ENCODE data around the gene AP3B1. TPM values are rescaled to one million over a fixed set of nuclear protein-coding genes. Genes with fewer than 3 reads are reported as not detected.
"Not testable (repeated sequence)": the region's sequence is repeated elsewhere in the genome, so short reads cannot be mapped to it uniquely, and the experiment has no call there.

AP3B1 gene
- total RNA-seq, 1 donor = 77.4 TPM

DNA sequence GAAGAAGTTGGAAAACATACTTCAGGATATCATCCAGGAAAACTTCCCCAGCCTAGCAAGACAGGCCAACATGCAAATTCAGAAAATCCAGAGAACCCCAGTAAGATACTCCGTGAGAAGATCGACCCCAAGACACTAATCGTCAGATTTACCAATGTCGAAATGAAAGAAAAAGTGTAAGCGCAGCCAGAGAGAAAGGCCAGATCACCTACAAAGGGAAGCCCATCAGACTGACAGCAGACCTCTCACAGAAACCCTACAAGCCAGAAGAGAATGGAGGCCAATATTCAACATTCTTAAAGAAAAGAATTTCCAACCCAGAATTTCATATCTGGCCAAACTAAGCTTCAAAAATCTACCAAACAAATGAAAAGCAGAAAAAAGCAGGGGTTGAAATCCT is 227.8 kb downstream of the AP3B1 start:
- H3K9me3 ChIP-seq (ENCODE audit: low read depth, low read length); H3K27me3 ChIP-seq (ENCODE audit: insufficient read depth, low read length); H3K27ac ChIP-seq (ENCODE audit: low read depth, low read length); H3K4me1 ChIP-seq (ENCODE audit: insufficient read depth, low read length); H3K4me2 ChIP-seq (ENCODE audit: insufficient read depth, low read length); H2AFZ ChIP-seq (ENCODE audit: low read length); H4K20me1 ChIP-seq (ENCODE audit: insufficient read depth, low read length); H3K4me3 ChIP-seq (ENCODE audit: insufficient read depth, low read length); H3K36me3 ChIP-seq (ENCODE audit: insufficient read depth, low read length); DNase-seq (ENCODE audit: insufficient read length, low spot score, missing footprints); H3K79me2 ChIP-seq (ENCODE audit: insufficient read depth, low read length): not testable (repeated sequence)

DNA sequence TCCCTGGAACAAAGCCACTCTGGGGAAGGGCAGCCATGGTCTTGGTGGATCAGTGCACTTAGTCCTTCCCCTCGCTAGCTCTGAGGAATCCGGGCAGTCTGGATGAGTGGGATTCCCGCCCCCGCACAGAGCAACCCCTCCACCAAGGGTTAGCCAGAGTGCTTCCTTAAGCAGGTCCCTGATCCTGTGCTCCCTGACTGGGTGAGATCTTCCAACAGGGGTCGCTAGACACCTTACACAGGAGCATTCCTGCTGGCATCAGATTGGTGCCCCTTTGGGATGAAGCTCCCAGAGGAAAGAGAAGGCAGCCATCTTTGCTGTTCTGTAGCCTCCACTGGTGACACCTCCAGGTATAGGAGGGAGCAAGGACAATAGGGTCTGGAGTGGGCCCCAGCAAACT is 228.8 kb downstream of the AP3B1 start:
- H2AFZ ChIP-seq (ENCODE audit: low read length) = no peak overlapping the region
- H3K79me2 ChIP-seq (ENCODE audit: insufficient read depth, low read length) = no peaks in the 10 kb centered on the region
- peaks cover 7% of the 10 kb centered on the region for H3K36me3 ChIP-seq (ENCODE audit: insufficient read depth, low read length)
- H3K27ac ChIP-seq (ENCODE audit: low read depth, low read length) = no peak overlapping the region
- H3K4me1 ChIP-seq (ENCODE audit: insufficient read depth, low read length) = peaks cover 3% of the 10 kb centered on the region
- no peak for DNase-seq (ENCODE audit: insufficient read length, low spot score, missing footprints)
- no peaks in the 10 kb centered on the region for H3K9me3 ChIP-seq (ENCODE audit: low read depth, low read length)
- H3K27me3 ChIP-seq (ENCODE audit: insufficient read depth, low read length) = no peaks in the 10 kb centered on the region
- no peaks in the 10 kb centered on the region for H4K20me1 ChIP-seq (ENCODE audit: insufficient read depth, low read length)
- TF ChIP-seq, protein P1, sequence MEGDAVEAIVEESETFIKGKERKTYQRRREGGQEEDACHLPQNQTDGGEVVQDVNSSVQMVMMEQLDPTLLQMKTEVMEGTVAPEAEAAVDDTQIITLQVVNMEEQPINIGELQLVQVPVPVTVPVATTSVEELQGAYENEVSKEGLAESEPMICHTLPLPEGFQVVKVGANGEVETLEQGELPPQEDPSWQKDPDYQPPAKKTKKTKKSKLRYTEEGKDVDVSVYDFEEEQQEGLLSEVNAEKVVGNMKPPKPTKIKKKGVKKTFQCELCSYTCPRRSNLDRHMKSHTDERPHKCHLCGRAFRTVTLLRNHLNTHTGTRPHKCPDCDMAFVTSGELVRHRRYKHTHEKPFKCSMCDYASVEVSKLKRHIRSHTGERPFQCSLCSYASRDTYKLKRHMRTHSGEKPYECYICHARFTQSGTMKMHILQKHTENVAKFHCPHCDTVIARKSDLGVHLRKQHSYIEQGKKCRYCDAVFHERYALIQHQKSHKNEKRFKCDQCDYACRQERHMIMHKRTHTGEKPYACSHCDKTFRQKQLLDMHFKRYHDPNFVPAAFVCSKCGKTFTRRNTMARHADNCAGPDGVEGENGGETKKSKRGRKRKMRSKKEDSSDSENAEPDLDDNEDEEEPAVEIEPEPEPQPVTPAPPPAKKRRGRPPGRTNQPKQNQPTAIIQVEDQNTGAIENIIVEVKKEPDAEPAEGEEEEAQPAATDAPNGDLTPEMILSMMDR (IDR thresholded peaks at IDR 0.05; ENCODE audit: extremely low read depth, low read depth, low read length) = no peak
- H3K4me2 ChIP-seq (ENCODE audit: insufficient read depth, low read length) = no peak overlapping the region
- no peak overlapping the region for H3K4me3 ChIP-seq (ENCODE audit: insufficient read depth, low read length)

DNA sequence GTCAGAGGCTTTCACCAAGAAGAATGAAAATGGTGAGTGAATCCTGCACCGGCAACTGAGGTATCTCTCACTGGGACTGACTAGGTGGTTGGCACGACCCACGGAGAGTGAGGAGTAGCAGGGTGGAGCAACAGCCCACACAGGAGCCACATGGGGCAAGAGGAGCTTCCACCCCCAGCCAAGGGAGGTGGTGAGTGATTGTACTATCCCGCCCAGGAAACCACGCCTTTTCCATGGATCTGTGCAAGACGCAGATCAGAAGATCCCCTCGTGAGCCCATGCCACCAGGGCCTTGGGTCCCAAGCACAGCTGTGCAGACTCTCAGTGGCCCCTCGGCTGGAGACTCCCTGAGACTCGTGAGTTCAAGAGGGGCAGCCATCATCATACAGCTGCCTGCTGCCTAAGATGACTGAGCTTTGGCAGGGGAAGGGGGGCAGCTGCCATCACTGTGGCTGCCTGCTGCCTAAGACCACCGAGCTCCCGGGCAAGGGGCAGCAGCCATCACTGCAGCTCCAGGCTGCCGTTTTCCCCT is 229.5 kb downstream of the AP3B1 start:
- H3K9me3 ChIP-seq (ENCODE audit: low read depth, low read length) = no peaks in the 10 kb centered on the region
- H4K20me1 ChIP-seq (ENCODE audit: insufficient read depth, low read length) = no peaks in the 10 kb centered on the region
- peaks cover 7% of the 10 kb centered on the region for H3K36me3 ChIP-seq (ENCODE audit: insufficient read depth, low read length)
- no peak overlapping the region for H3K4me2 ChIP-seq (ENCODE audit: insufficient read depth, low read length)
- H3K4me1 ChIP-seq (ENCODE audit: insufficient read depth, low read length) = peaks cover 8% of the 10 kb centered on the region
- no peak overlapping the region for H3K27ac ChIP-seq (ENCODE audit: low read depth, low read length)
- H3K27me3 ChIP-seq (ENCODE audit: insufficient read depth, low read length) = no peaks in the 10 kb centered on the region
- TF ChIP-seq, protein P1 (IDR thresholded peaks at IDR 0.05; ENCODE audit: extremely low read depth, low read depth, low read length) = no peak
- DNase-seq (ENCODE audit: insufficient read length, low spot score, missing footprints) = no peak
- no peak overlapping the region for H3K4me3 ChIP-seq (ENCODE audit: insufficient read depth, low read length)
- H3K79me2 ChIP-seq (ENCODE audit: insufficient read depth, low read length) = no peaks in the 10 kb centered on the region
- no peak overlapping the region for H2AFZ ChIP-seq (ENCODE audit: low read length)

DNA sequence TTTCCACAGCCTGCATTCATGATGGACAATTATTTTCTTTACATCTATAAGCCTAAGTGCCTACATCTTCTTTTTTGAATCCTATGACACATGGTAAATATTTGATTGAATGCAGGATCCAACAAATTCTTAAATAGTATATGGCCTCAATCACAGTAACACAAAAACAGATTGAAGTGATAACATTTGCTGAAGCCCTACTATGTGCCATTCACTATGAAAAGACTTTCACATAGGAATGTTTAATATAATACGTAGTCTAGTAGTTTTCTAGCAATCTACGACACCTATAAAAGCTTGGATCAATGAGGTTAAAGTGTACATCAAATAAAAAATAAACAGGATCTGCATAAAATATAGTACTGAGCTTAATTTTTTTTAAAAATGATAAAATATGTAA is 231.0 kb downstream of the AP3B1 start:
- no peak overlapping the region for H3K4me2 ChIP-seq (ENCODE audit: insufficient read depth, low read length)
- TF ChIP-seq, protein P1 (IDR thresholded peaks at IDR 0.05; ENCODE audit: extremely low read depth, low read depth, low read length) = no peak
- H3K27me3 ChIP-seq (ENCODE audit: insufficient read depth, low read length) = no peaks in the 10 kb centered on the region
- peaks cover 8% of the 10 kb centered on the region for H3K4me1 ChIP-seq (ENCODE audit: insufficient read depth, low read length)
- peaks cover 4% of the 10 kb centered on the region for H3K36me3 ChIP-seq (ENCODE audit: insufficient read depth, low read length)
- no peaks in the 10 kb centered on the region for H3K9me3 ChIP-seq (ENCODE audit: low read depth, low read length)
- no peak for DNase-seq (ENCODE audit: insufficient read length, low spot score, missing footprints)
- no peaks in the 10 kb centered on the region for H4K20me1 ChIP-seq (ENCODE audit: insufficient read depth, low read length)
- H3K27ac ChIP-seq (ENCODE audit: low read depth, low read length) = no peak overlapping the region
- no peak overlapping the region for H3K4me3 ChIP-seq (ENCODE audit: insufficient read depth, low read length)
- no peak overlapping the region for H2AFZ ChIP-seq (ENCODE audit: low read length)
- no peaks in the 10 kb centered on the region for H3K79me2 ChIP-seq (ENCODE audit: insufficient read depth, low read length)

All from osteoblast (primary cell).